HG03025 (cell line): ENCODE data around the gene PTGIS.

ENCODE experiments used
- ATAC-seq: cut with Tn5 transposase; IDR thresholded peaks from one replicate; pipeline ENCODE4 v1.9.1; 2021; ENCODE audit warnings: mild to moderate bottlenecking, moderate library complexity; ENCODE audit not compliant: unreplicated experiment, low FRiP score

PTGIS gene

GRCh38 chr20:49508435-49509199 lies 59.3 kb downstream of the PTGIS start:
- ATAC-seq: no peak

- ATAC-seq: no peak
Measured at GRCh38 chr20:49507741-49508434, 60.0 kb downstream of the PTGIS start.

DNA sequence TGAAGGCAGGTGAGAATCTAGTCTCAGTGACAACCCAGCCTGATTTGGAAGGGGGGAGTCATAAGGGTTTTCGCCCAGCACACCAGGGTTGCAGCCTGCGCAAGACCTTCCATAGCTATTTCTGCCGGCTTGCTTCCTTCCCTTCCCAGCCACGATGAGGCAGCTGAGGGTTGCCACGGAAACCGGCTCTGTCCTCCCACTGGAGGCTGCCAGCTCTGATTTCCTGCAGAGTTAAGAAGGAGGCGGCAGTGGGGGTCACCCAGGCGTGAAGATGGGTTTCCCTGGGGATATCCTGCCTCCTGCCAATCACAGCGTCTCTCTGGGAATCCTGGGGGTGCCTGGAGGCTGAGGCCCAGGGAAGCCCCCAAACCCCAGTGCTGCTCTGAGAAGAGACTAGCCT lies 62.4 kb downstream of the PTGIS start:
- no peak for ATAC-seq

DNA sequence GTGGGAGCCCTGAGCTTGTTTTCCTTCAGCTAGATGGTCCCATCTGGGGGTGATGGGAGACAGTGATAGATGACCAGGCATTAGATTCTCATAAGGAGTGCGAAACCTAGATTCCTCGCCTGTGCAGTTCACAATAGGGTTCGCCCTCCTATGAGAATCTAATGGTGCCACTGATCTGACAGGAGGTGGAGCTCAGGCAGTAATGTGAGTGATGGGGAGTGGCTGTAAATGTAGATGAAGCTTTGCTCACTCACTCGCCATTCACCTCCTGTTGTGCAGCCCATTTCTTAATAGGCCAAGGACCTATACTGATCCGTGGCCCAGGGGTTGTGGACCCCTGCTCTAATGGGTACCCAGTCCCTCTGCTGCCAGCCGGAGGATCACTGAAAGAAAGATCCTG lies 64.8 kb downstream of the PTGIS start:
- ATAC-seq: no peak

DNA sequence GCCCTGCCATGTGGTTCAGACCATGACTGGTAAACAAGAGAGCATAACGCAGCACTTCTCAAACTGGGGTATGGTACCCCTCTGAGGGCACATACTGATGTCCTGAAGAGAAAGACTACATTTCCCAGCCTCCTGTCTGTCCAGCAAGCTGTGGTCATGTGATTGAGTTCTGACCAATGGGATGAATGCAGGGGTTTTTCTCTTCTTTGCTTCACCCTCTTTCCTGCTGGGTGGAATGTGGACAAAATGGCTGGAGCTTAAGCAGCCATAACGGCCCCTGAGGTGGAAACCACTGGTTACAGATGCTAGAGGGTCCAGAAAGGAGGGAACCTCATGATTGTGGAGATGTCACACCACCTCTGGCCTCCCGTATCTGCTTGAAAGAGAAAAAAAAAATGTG lies 66.0 kb downstream of the PTGIS start:
- no peak for ATAC-seq

DNA sequence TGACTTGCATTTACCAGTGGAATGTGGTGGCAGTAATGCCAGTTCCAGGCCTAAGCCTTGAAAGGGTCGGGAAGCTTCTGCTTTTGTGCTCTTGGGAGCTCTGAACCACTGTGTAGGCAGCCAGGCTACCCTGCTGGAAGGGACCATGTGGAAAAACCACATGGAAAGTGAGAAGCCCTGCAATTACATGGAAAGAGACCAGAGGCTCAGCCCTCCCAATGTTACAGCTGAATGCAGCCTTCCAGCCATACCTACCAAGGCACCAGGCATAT lies 70.6 kb downstream of the PTGIS start:
- no peak for ATAC-seq

DNA sequence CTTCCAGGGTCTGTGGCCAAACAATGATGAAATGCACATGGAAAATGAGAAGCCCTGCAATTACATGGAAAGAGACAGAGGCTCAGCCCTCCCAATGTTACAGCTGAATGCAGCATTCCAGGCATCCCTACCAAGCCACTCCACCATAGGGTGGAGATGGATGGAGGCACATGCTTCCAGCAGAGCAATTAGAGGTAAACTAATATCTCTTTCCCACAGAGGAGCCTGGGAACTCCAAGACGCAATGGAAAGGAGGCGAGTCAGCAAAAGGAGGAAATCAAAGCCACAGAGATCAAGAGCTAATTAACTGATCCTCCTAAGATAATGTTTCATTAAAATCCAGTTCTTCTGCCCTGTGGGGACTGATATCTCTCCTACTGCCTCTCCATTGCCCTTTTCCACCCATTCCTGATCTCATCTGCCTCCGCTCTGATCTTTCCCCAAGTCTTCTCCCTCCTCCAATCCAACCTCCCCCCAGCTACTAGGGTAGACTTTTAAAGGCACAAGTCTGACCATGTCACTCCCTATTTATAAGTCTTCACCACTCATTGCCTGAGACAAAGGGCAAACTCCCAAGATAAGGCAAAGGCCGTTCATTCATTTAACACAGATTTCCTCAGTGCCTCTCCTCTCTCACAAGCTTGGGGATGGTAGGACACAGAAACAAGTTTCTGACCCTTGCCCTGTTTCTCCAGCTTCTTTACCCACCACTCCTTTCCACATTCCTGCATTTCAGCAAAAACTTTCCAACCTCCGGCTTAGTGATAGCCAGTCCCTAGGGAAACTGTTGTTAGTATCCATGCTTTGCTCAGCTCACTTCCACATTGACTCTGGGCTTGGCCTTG lies 71.2 kb downstream of the PTGIS start:
- no peak for ATAC-seq

- no peak for ATAC-seq
Measured at GRCh38 chr20:49496043-49496442, 71.9 kb downstream of the PTGIS start.

DNA sequence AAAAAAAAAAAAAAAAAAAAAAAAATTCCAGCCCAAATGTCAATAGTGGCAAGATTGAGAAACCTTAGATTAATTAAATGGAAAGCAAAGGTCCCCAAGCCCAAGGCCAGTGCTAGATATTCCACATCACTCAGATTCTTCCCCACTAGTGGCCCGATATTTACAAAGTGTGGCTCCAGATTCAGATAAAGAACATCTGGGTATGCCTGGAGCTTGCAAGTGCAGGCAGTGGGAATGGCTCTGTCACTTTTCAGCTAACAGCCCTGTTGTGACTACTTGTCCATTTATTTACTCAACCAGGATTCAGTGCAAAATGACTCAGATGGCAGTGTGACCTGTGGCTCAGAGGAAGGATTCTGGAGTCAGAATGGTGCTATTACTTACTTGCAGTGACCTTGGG lies 77.2 kb downstream of the PTGIS start:
- ATAC-seq: no peak

- no peak for ATAC-seq
Measured at GRCh38 chr20:49489688-49490087, 78.2 kb downstream of the PTGIS start.

DNA sequence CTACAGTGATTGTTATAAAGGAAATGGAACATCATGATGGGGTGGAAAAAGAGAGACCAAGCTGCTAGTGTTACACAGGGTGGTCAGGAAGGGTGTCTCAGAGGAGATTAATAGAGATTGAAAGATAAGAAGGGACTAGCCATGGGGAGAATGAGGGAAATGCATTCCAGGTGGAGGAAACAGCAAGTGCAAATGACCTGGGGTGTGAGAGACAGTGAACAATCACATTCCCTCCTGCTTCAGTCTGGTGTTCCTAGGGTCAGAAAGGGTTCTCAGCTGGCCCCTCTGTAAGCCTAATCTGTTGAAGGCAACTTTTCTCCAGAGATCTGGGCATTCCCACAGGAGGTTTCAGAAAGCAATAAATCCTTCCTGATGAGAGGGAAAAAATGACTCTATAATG lies 81.9 kb downstream of the PTGIS start:
- ATAC-seq: no peak

DNA sequence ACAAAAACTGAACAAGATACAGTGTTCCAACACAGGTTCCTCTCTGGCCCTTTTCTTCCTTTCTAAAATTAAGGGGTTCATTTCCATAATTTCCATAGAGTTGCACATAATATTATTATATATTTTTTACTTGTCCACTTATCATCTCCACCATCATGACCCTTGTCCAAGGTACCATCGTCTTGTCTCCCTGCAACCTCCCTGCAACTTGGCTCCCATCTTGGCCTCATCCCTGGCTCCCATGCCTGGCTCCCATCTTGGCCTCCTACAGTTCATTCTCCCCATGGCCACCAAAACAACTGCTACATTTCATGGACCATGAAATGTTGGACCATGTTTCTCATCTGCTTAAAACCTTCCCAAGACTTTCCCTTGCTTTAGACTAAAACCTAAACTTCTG lies 82.4 kb downstream of the PTGIS start:
- no peak for ATAC-seq

- ATAC-seq: no peak
Measured at GRCh38 chr20:49484180-49485140, 83.5 kb downstream of the PTGIS start.

- no peak for ATAC-seq
Measured at GRCh38 chr20:49483696-49484123, 84.2 kb downstream of the PTGIS start.

GRCh38 chr20:49483018-49483695 lies 84.8 kb downstream of the PTGIS start:
- ATAC-seq: no peak

DNA sequence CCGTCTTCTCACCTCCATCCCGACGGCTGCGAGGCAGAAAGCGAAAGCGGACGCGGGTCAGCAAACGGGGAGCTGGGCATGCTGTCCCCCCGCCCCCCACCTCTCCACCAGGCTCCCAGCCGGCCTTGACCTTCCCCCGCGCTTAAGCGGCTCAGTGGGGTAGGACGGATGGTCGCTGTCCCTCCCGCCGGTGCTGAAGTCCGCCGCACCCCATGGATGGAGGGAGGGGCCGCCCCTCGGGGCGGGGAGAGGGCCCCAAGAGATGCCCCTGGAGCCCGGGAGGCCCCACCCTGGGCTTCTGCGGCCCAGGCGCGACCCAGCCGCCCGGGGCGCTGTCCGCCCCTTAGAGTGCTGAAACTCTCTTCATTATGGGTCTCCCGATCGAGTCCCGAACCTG lies 85.3 kb downstream of the PTGIS start, which contains the start of gene KCNB1:
Gene KCNB1, minus strand, starts transcription at position 48 of the 397 bp plus-strand sequence. CDS start 188 bp downstream, outside the sequence.
- no peak for ATAC-seq

- no peak for ATAC-seq
Measured at GRCh38 chr20:49482173-49482572, 85.8 kb downstream of the PTGIS start.

GRCh38 chr20:49481116-49481515 lies 86.8 kb downstream of the PTGIS start:
- no peak for ATAC-seq

GRCh38 chr20:49480236-49480635 lies 87.7 kb downstream of the PTGIS start:
- no peak for ATAC-seq

DNA sequence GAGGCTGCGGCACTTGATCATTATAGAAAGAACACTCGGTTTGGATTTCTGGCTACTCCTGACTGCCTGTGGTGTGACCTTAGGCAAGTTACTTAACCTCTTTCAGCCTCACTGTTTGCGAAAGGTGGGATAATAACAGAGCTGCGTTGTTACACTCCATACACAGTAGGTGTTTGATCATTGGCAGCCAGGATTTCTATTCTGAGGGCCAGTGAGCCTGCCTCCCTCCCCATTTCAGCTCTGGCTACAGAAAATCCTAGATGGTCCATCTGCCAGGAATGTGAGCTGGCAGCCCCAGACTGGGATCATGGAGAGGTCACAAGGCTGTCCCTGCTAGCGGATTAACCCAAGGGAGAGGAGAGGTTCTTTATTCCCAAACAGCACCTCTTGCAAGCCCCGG lies 88.2 kb downstream of the PTGIS start:
- ATAC-seq: no peak
